GM18858 (cell line): ENCODE measurements around the gene KLHL7.

Experiments
- ATAC-seq: cut with Tn5 transposase; IDR thresholded peaks from one replicate; pipeline ENCODE4 v1.9.1; 2021; ENCODE audit not compliant: unreplicated experiment

Gene KLHL7

GRCh38 chr7:23105644-23106056 is at the start of gene KLHL7:
TSS of gene KLHL7 (plus strand) at chr7:23105785. CDS start at chr7:23106027, 242 bp downstream.
- ATAC-seq, result peak; percentile 92

- no peak for ATAC-seq
Observed at GRCh38 chr7:23058408-23059096, 47.0 kb upstream of the KLHL7 start.

- ATAC-seq, result no peak
Observed at GRCh38 chr7:23061327-23061726, 44.3 kb upstream of the KLHL7 start.

GRCh38 chr7:23062452-23062851 is 43.1 kb upstream of the KLHL7 start:
- ATAC-seq, result no peak

GRCh38 chr7:23065974-23066373 is 39.6 kb upstream of the KLHL7 start:
- no peak for ATAC-seq

GRCh38 chr7:23067271-23067670 is 38.3 kb upstream of the KLHL7 start:
- no peak for ATAC-seq

- ATAC-seq, result no peak
Observed at GRCh38 chr7:23072048-23072447, 33.5 kb upstream of the KLHL7 start.

GRCh38 chr7:23072922-23073321 is 32.7 kb upstream of the KLHL7 start:
- ATAC-seq, result no peak

- ATAC-seq, result no peak
Observed at GRCh38 chr7:23074443-23075261, 30.9 kb upstream of the KLHL7 start.

GRCh38 chr7:23075571-23075970 is 30.0 kb upstream of the KLHL7 start:
- no peak for ATAC-seq

GRCh38 chr7:23076772-23077171 is 28.8 kb upstream of the KLHL7 start:
- no peak for ATAC-seq

- no peak for ATAC-seq
Observed at GRCh38 chr7:23093111-23093510, 12.5 kb upstream of the KLHL7 start.

GRCh38 chr7:23093546-23093945 is 12.0 kb upstream of the KLHL7 start:
- ATAC-seq, result no peak

GRCh38 chr7:23096518-23097290 is 8.9 kb upstream of the KLHL7 start:
- no peak for ATAC-seq

- ATAC-seq, result no peak
Observed at GRCh38 chr7:23098029-23098428, 7.6 kb upstream of the KLHL7 start.

- no peak for ATAC-seq
Observed at GRCh38 chr7:23098460-23098859, 7.1 kb upstream of the KLHL7 start.

- ATAC-seq, result no peak
Observed at GRCh38 chr7:23100697-23101096, 4.9 kb upstream of the KLHL7 start.

GRCh38 chr7:23105086-23105643 is 420 bp upstream of the KLHL7 start:
- peak; percentile 19 for ATAC-seq

GRCh38 chr7:23106057-23106822 is 655 bp downstream of the KLHL7 start:
- ATAC-seq, result peak; percentile 6

GRCh38 chr7:23106823-23107663 is 1.5 kb downstream of the KLHL7 start:
- no peak for ATAC-seq
